Subcutaneous adipose tissue (tissue), 4 donors: ENCODE data around the gene FGFBP3. TPM values are rescaled to one million over a fixed set of nuclear protein-coding genes. Genes with fewer than 3 reads are reported as not detected.

Experiments used
- total RNA-seq, 4 donors: library from RNA; depleted of rRNA; stranded (reverse); fragments of >200 nt; gene quantifications; one replicate each; pipeline ENCODE4 v1.1.0, GENCODE V29; 2016
- TF ChIP-seq, protein P1 (sequence below): fragments of 450-650 bp; IDR thresholded peaks from one replicate; pipeline ENCODE4 v1.5.1; 2016; ENCODE audit warnings: low read depth, mild to moderate bottlenecking, control low read depth, antibody characterized with exemption, moderate library complexity

Gene FGFBP3
- total RNA-seq, 4 donors from 2014 or later = 0.51 to 2.8 (median 0.88) TPM; not detected in 1

DNA sequence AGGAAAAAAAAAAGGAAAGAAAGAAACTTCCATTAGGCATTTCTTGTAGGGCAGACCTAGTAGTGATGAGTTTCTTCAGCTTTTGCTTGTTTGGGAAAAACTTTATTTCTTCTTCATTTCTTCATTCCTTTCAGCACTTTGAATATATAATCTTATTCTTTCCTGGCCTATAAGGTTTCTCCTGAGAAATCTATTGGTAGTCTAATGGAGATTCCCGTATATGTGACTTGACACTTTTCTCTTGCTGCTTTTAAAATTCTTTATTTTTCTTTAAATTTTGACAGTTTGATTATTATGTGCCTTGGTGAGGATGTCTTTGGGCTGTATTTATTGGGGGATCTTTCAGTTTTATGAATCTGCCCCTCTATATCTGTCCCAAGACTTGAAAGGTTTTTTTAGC, 10.4 kb upstream of the FGFBP3 start:
- TF ChIP-seq, protein P1, sequence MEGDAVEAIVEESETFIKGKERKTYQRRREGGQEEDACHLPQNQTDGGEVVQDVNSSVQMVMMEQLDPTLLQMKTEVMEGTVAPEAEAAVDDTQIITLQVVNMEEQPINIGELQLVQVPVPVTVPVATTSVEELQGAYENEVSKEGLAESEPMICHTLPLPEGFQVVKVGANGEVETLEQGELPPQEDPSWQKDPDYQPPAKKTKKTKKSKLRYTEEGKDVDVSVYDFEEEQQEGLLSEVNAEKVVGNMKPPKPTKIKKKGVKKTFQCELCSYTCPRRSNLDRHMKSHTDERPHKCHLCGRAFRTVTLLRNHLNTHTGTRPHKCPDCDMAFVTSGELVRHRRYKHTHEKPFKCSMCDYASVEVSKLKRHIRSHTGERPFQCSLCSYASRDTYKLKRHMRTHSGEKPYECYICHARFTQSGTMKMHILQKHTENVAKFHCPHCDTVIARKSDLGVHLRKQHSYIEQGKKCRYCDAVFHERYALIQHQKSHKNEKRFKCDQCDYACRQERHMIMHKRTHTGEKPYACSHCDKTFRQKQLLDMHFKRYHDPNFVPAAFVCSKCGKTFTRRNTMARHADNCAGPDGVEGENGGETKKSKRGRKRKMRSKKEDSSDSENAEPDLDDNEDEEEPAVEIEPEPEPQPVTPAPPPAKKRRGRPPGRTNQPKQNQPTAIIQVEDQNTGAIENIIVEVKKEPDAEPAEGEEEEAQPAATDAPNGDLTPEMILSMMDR = no peak

DNA sequence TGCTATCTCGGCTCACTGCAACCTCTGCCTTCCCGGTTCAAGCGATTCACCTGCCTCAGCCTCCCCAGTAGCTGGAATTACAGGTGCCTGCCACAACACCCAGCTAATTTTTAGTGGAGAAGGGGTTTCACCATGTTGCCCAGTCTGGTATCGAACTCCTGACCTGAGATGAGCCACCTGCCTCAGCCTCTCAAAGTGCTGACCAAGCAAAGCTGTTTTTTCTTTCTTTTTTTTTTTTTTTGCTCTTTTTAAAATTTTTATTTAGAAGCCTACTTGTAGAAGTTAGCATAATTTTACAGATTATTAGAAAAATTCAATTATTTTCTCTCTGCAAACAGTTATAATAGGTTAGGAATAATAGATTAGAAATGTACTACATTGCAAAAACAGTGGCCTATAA, 1.2 kb upstream of the FGFBP3 start:
- TF ChIP-seq, protein P1 = no peak

GRCh38 chr10:91908337-91909116, 759 bp downstream of the FGFBP3 start:
- TF ChIP-seq, protein P1 = no peak

GRCh38 chr10:91907914-91908336, 1.4 kb downstream of the FGFBP3 start:
- TF ChIP-seq, protein P1 = no peak

GRCh38 chr10:91907033-91907594, 2.2 kb downstream of the FGFBP3 start:
- TF ChIP-seq, protein P1 = no peak

DNA sequence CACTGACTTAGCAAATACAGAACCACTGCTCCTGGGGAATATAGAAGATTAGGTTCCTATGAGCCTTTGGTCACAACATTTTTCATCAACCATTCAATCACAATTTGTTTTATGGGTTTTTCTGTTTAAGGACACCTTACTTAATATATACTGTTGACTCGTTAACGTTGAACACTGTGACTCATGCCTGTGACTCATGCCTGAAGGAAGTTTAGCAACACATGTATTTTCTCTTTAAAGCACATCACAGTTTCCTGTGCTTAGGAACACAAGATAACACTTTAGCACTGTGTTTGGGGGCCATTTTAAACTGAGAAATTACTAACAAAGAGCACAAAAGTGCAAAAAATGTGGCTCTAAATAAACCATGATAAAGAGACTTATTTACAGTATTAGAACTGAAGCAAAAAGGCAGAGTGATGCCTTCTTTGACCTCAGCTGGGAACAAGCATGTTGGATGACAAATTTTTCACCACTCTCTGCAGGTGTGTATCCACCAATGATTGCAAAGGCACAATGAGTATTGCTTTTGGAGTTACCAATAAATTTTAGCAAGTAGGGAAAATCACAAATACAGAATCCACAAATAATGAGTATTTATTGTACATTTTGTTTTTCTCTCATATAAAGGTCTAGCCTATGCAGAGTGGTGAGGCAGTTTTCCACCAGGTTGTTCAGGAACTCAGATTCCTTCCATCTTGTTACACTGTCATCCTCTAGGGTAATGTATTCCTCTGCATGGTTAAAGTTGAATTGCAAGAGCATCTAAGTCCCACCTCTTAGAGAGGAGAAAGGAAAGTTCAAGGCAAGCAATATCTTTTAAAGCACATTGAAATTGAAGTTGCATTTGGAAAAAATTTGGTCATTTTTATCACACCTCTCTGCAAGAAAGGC, 7.3 kb downstream of the FGFBP3 start:
- TF ChIP-seq, protein P1 = no peak

DNA sequence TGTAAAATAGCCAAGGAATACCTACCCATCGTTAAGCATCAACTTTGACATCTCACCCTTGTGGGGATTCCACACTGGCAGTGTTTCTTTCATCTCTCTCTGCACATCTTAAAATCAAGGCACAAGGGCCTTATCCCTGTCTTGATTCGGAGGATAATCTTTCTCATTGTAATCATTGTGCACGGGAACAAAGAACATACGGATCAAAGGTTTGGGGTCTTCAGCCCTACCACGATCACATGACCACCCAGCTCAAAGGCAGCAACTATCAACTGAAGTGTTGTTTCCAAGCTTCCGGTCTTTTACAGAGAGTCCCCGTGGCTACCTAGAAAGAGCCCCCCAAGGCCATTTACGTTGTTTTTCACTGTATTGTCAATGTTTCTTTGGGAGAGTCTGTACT, 11.9 kb downstream of the FGFBP3 start:
- TF ChIP-seq, protein P1 = no peak
